ENCODE measurements around the gene IGFALS. TPM values are rescaled to one million over a fixed set of nuclear protein-coding genes. Genes with fewer than 3 reads are reported as not detected.

The IGFALS gene
- total RNA-seq, 4 donors from 2014 or later: 0.59 to 0.69 (median 0.64) TPM

DNA sequence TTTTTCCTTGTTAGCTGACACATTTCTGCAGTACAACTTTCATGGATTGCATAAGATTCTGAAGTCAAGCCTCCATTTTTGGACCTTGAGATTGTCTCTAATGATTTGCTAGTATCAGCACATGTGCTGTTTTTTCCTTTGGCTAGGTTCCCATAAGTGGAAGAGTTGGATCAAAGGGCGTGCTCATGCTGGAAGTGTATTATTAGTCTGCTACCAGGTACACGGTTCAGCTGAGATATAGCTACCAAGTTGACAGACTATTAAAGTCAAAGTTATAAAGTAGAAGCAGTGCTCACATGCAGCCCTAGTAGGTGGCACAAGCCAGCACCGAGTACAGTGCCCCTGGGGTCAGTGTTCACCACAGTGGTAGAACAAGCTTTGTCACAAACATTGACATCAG is 36.7 kb upstream of the IGFALS start:
- intact Hi-C loops (cut with DNase I; ENCODE audit: low total_unique reads): no loop called here
- no peak overlapping the region for H3K4me3 ChIP-seq (ENCODE audit: low read depth, poor library complexity, severe bottlenecking)
- DNase-seq (ENCODE audit: low spot score in 2 of 2): no peak
- 34 to 36% methylated on average over 3 of the region's 3 CpGs for WGBS, 2 donors
- TF ChIP-seq POLR2A (IDR thresholded peaks at IDR 0.05): no peak
- TF ChIP-seq, protein P1, sequence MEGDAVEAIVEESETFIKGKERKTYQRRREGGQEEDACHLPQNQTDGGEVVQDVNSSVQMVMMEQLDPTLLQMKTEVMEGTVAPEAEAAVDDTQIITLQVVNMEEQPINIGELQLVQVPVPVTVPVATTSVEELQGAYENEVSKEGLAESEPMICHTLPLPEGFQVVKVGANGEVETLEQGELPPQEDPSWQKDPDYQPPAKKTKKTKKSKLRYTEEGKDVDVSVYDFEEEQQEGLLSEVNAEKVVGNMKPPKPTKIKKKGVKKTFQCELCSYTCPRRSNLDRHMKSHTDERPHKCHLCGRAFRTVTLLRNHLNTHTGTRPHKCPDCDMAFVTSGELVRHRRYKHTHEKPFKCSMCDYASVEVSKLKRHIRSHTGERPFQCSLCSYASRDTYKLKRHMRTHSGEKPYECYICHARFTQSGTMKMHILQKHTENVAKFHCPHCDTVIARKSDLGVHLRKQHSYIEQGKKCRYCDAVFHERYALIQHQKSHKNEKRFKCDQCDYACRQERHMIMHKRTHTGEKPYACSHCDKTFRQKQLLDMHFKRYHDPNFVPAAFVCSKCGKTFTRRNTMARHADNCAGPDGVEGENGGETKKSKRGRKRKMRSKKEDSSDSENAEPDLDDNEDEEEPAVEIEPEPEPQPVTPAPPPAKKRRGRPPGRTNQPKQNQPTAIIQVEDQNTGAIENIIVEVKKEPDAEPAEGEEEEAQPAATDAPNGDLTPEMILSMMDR (IDR thresholded peaks at IDR 0.05): no peak

GRCh38 chr16:1828645-1829410 is 35.3 kb upstream of the IGFALS start:
- no peak for DNase-seq (ENCODE audit: low spot score in 2 of 2)
- WGBS, 2 donors: 68 to 70% methylated on average over 11 of the region's 11 CpGs
- no peak overlapping the region for H3K4me3 ChIP-seq (ENCODE audit: low read depth, poor library complexity, severe bottlenecking)
- intact Hi-C loops (cut with DNase I; ENCODE audit: low total_unique reads): no loop called here
- no peak for TF ChIP-seq POLR2A (IDR thresholded peaks at IDR 0.05)
- TF ChIP-seq, protein P1 (IDR thresholded peaks at IDR 0.05): no peak

DNA sequence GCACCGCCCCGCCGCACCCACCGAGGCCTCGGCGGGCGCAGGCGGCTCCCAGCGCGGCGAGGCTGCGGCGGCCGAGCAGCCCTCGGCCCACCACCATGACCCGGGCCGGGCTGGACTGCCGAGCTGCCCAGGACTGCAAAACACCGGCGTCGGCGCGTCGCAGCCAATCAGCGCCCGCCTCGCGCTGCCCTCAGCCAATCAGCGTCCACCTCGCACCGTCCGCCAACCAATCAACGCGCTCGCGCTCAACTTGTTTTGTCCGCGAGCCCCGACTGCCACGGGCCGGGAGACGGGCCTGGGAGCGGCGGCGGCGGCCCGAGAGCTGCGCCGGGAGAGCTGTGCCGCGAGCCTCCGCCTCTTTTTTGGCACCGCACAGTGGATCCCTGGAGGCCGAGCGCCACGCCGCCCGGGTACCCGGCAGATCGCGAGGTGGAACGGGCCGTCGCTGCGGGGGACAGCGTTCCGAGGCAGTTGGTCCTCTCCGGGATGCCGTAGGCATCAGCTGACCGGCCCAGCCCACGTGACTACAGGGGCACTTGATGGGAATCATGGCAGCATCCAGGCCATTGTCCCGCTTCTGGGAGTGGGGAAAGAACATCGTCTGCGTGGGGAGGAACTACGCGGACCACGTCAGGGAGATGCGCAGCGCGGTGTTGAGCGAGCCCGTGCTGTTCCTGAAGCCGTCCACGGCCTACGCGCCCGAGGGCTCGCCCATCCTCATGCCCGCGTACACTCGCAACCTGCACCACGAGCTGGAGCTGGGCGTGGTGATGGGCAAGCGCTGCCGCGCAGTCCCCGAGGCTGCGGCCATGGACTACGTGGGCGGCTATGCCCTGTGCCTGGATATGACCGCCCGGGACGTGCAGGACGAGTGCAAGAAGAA is 33.4 kb upstream of the IGFALS start, which contains the start of the genes FAHD1 and HAGH:
Gene FAHD1 (plus strand): TSS at position 516 of the 883 bp plus-strand sequence. CDS start 33 bp downstream, at position 549.
Gene HAGH (minus strand): TSS at position 135 of the 883 bp plus-strand sequence. CDS start 38 bp downstream, at position 97.
- TF ChIP-seq POLR2A (IDR thresholded peaks at IDR 0.05): no peak
- TF ChIP-seq, protein P1 (IDR thresholded peaks at IDR 0.05): no peak
- DNase-seq (ENCODE audit: low spot score in 2 of 2): peak; percentile 88 to 98
- intact Hi-C loops (cut with DNase I; ENCODE audit: low total_unique reads): no loop called here
- WGBS, 2 donors: 0 to 1% methylated on average over 26 to 58 of the region's 104 CpGs
- H3K4me3 ChIP-seq (ENCODE audit: low read depth, poor library complexity, severe bottlenecking): peak within 1 kb of the TSS; percentile 92

DNA sequence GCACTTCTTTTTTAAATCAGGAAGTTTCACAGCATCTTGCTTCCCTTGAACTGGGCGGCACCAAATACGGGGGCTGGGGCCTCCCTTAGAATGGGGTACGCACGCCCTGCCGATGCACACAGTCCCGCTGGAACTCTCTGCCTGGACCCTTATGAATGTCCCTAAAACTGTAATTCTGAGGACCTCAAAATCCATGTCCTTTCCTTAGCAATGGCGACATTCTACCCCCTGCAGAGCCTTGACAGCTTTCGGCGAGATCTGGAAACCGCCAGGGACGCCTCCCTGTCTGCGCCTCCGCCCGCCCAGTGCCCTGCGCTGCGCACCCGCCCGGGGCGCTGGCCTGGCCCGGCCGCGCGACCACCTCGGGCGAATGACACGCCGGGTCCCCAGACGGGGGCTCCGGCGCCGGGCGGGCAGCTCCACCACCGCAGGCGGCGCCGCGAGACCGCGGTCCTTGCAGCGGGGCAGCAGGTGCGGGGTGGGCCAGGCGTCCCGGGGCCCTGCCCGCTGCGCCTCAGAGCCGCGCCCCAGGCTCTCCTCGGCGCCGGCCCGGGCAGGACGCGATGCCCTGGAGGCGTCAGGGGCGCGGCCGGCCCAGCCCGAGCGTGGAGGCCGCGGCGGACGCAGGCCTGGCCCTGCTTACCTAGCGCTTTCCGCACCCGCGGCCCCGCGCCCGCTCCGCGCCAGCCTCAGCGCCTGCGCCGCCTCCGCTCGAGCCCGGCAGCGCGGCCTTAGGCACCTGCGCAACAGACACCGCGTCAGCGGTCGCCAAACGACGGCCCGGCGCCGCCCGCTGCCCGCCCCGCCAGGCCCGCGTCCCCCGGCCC is 32.6 kb upstream of the IGFALS start:
- intact Hi-C loops (cut with DNase I; ENCODE audit: low total_unique reads): no loop called here
- WGBS, 2 donors: 1% methylated on average over 35 to 38 of the region's 96 CpGs
- peak in 1 of 2 donors; percentile 80 for DNase-seq (ENCODE audit: low spot score in 2 of 2)
- peak overlapping the region; percentile 62 for H3K4me3 ChIP-seq (ENCODE audit: low read depth, poor library complexity, severe bottlenecking)
- TF ChIP-seq POLR2A (IDR thresholded peaks at IDR 0.05): no peak
- TF ChIP-seq, protein P1 (IDR thresholded peaks at IDR 0.05): no peak

- no peak overlapping the region for H3K4me3 ChIP-seq (ENCODE audit: low read depth, poor library complexity, severe bottlenecking)
- TF ChIP-seq POLR2A (IDR thresholded peaks at IDR 0.05): no peak
- TF ChIP-seq, protein P1 (IDR thresholded peaks at IDR 0.05): no peak
- intact Hi-C loops (cut with DNase I; ENCODE audit: low total_unique reads): no loop called here
- WGBS, 2 donors: 51 to 58% methylated on average over 15 of the region's 15 CpGs
- DNase-seq (ENCODE audit: low spot score in 2 of 2): no peak
These were observed 31.9 kb upstream of the IGFALS start for GRCh38 chr16:1825381-1825863.

All from lower leg skin (tissue), 4 donors.